GM12878 (cell line): ENCODE measurements around the gene C5. TPM values are rescaled to one million over a fixed set of nuclear protein-coding genes. Genes with fewer than 3 reads are reported as not detected.

Experiments
- ASH2L ChIP-seq: fragments of 300-600, 200-600 bp; sonication (generic); IDR thresholded peaks from 2 replicates; pipeline ENCODE4 v1.6.1; 2017; ENCODE audit warnings: low read depth, mild to moderate bottlenecking, borderline replicate concordance
- BACH1 ChIP-seq: fragments of 450-650 bp; IDR thresholded peaks from 2 replicates; pipeline ENCODE4 v1.6.1; 2017; ENCODE audit warnings: mild to moderate bottlenecking, borderline replicate concordance
- BHLHE40 ChIP-seq, 2 experiments: fragments of 450-650 bp in 1 of 2; IDR thresholded peaks; 2 replicates each; pipeline ENCODE4 v1.6.1; 2011 to 2017; ENCODE audit warnings: low read depth in 2 of 2, borderline replicate concordance in 1 of 2, improper control_type of control experiment in 1 of 2, low read length in 1 of 2, mild to moderate bottlenecking in 1 of 2
- EGR1 ChIP-seq, 2 experiments: IDR thresholded peaks; 1 replicate in 1 of 2; 2 replicates in 1 of 2; pipeline ENCODE4 v1.6.1; 2011 to 2012; ENCODE audit warnings: low read depth in 2 of 2, low read length in 2 of 2, borderline replicate concordance in 1 of 2, mild to moderate bottlenecking in 1 of 2, moderate library complexity in 1 of 2
- FOXK2 ChIP-seq: fragments of 450-650 bp; IDR thresholded peaks from 2 replicates; pipeline ENCODE4 v1.6.1; 2017; ENCODE audit warnings: mild to moderate bottlenecking, moderate library complexity
- HCFC1 ChIP-seq: fragments of 150-350 bp; IDR thresholded peaks from 2 replicates; pipeline ENCODE4 v1.6.1; 2014; ENCODE audit warnings: low read length
- IKZF1 ChIP-seq: fragments of 450-650 bp; conservative IDR thresholded peaks from 2 replicates; pipeline ENCODE4 v1.6.1; 2017; ENCODE audit warnings: antibody characterized with exemption, mild to moderate bottlenecking
- MEF2B ChIP-seq: fragments of 450-650 bp; IDR thresholded peaks from 2 replicates; pipeline ENCODE4 v1.6.1; 2018; ENCODE audit warnings: mild to moderate bottlenecking, moderate library complexity; ENCODE audit not compliant: partially characterized antibody, poor library complexity, severe bottlenecking
- MTA3 ChIP-seq: IDR thresholded peaks from 2 replicates; pipeline ENCODE4 v1.6.1; 2012; ENCODE audit warnings: low read length, inconsistent platforms, borderline replicate concordance
- MYC ChIP-seq: IDR thresholded peaks from 2 replicates; pipeline ENCODE4 v1.6.1; 2011; ENCODE audit warnings: mild to moderate bottlenecking, low read length, moderate library complexity, inconsistent platforms; ENCODE audit not compliant: insufficient read depth, insufficient replicate concordance, insufficient read length, severe bottlenecking
- NFYA ChIP-seq: IDR thresholded peaks from 2 replicates; pipeline ENCODE4 v1.6.1; 2011; ENCODE audit warnings: low read depth, mild to moderate bottlenecking, low read length, improper control_type of control experiment, borderline replicate concordance
- SMARCA5 ChIP-seq: fragments of 450-650 bp; IDR thresholded peaks from 2 replicates; pipeline ENCODE4 v1.6.1; 2017; ENCODE audit warnings: mild to moderate bottlenecking
- SUZ12 ChIP-seq: fragments of 200-600 bp; sonication (generic); IDR thresholded peaks from one replicate; pipeline ENCODE4 v1.6.1; 2018; ENCODE audit warnings: antibody characterized with exemption, mild to moderate bottlenecking; ENCODE audit not compliant: unreplicated experiment
- ZBED1 ChIP-seq: IDR thresholded peaks from 2 replicates; pipeline ENCODE4 v1.6.1; 2016; ENCODE audit warnings: borderline replicate concordance
- ZNF274 ChIP-seq: IDR thresholded peaks from one replicate; pipeline ENCODE4 v1.8.0; 2011; ENCODE audit not compliant: insufficient read length, insufficient read depth
- polyA plus RNA-seq, 11 experiments: library from polyadenylated mRNA; depleted of rRNA in 4 of 11; unstranded in 6 of 11; stranded (reverse) in 5 of 11; fragments of >200 nt; fragmentation: Nextera tagmentation in 4 of 11; fragmentation: Illumina TruSeq in 1 of 11; extraction: Ambion mirVana in 4 of 11; extraction: Trizol in 1 of 11; gene quantifications; 1 replicate in 1 of 11; 2 replicates in 10 of 11; pipeline versions ENCODE4 v1.2.1 to v1.2.3, GENCODE V29; 2011 to 2016; ENCODE audit warnings: inconsistent platforms in 2 of 11, missing spikeins in 2 of 11, low read depth in 1 of 11
- total RNA-seq, 4 experiments: library from RNA; depleted of rRNA in 3 of 4; stranded (reverse); fragments of >200 nt in 3 of 4; fragmentation: Illumina TruSeq in 1 of 4; extraction: Trizol in 1 of 4; gene quantifications; 2 replicates each; pipeline versions ENCODE4 v1.2.1 to v1.2.3, GENCODE V29; 2013 to 2021
- TF ChIP-seq, protein P1 (sequence below): IDR thresholded peaks from 2 replicates; pipeline ENCODE4 v1.6.1; 2012; ENCODE audit warnings: low read depth, low read length, improper control_type of control experiment
- TF ChIP-seq, protein P2 (sequence below): fragments of 450-650 bp; IDR thresholded peaks from 2 replicates; pipeline ENCODE4 v1.6.1; 2017; ENCODE audit warnings: mild to moderate bottlenecking, low read depth, inconsistent platforms; ENCODE audit not compliant: poor library complexity, severe bottlenecking
- TF ChIP-seq, protein P3 (sequence below): fragments of 450-650 bp; IDR thresholded peaks from 2 replicates; pipeline ENCODE4 v1.6.1; 2017; ENCODE audit warnings: mild to moderate bottlenecking, moderate library complexity
- TF ChIP-seq, protein P4 (sequence below): IDR thresholded peaks from 2 replicates; pipeline ENCODE4 v1.6.1; 2012; ENCODE audit warnings: low read depth, low read length, improper control_type of control experiment

The C5 gene
- total and polyA plus RNA-seq, 10 of the 15 experiments (the other 5 are each of a cell fraction or from before 2014, with no cell fraction given) = 0.39 to 2.2 (median 1.2) TPM

DNA sequence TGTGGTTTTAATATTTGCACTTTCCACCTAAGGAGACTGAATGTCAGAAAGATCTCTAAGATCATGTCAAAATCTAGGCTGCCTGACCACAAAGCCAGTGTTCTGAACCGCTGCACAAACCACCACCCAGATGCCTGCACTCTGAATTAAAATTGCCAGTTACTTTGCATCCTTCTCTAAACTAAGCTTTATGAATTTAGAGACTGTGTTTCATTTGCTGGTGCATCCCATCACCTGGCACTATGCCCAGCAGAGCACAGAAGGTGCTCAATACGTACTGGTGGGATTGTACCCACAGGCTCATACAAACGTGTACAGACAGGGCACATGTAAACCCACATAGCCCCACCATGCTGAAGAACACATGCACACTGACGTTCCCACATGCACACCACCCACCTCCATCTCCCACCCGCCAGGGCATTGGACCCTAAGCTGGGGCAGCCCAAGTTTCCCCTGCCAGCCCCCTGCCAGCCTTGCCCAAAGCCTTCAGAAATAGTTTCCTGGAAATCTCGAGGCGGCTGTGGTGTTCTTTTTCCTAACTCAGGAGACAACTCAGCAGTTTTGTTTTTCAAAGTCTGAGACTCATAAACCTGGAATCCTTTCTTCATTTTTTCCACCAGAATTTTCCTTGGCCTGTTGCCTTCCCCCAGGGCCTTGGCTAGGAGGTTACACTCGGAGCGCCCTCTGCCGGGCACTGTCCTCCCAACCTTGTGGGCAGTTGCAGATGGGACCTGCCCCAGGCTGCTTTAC, 113.9 kb downstream of the C5 start (continued):
- no peak for TF ChIP-seq ZNF274
- no peak; the same call in 1 of the 2 replicates for TF ChIP-seq SMARCA5
- peak; percentile 72 for TF ChIP-seq IKZF1
- TF ChIP-seq ZBED1 = no peak
- no peak for TF ChIP-seq BACH1
- TF ChIP-seq, protein P1, sequence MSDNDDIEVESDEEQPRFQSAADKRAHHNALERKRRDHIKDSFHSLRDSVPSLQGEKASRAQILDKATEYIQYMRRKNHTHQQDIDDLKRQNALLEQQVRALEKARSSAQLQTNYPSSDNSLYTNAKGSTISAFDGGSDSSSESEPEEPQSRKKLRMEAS = peak; percentile 45; the same call in 1 of the 2 replicates
- TF ChIP-seq BHLHE40 (IDR thresholded peaks at IDR 0.05; ENCODE audit: borderline replicate concordance in 1 of 2, low read depth in 2 of 2, low read length in 1 of 2) = 0 out of 4 replicates have a peak, but pooled peaks of 1 of the 2 experiments have one; percentile 9
- TF ChIP-seq, protein P2, sequence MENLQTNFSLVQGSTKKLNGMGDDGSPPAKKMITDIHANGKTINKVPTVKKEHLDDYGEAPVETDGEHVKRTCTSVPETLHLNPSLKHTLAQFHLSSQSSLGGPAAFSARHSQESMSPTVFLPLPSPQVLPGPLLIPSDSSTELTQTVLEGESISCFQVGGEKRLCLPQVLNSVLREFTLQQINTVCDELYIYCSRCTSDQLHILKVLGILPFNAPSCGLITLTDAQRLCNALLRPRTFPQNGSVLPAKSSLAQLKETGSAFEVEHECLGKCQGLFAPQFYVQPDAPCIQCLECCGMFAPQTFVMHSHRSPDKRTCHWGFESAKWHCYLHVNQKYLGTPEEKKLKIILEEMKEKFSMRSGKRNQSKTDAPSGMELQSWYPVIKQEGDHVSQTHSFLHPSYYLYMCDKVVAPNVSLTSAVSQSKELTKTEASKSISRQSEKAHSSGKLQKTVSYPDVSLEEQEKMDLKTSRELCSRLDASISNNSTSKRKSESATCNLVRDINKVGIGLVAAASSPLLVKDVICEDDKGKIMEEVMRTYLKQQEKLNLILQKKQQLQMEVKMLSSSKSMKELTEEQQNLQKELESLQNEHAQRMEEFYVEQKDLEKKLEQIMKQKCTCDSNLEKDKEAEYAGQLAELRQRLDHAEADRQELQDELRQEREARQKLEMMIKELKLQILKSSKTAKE = peak; percentile 55
- TF ChIP-seq, protein P3, sequence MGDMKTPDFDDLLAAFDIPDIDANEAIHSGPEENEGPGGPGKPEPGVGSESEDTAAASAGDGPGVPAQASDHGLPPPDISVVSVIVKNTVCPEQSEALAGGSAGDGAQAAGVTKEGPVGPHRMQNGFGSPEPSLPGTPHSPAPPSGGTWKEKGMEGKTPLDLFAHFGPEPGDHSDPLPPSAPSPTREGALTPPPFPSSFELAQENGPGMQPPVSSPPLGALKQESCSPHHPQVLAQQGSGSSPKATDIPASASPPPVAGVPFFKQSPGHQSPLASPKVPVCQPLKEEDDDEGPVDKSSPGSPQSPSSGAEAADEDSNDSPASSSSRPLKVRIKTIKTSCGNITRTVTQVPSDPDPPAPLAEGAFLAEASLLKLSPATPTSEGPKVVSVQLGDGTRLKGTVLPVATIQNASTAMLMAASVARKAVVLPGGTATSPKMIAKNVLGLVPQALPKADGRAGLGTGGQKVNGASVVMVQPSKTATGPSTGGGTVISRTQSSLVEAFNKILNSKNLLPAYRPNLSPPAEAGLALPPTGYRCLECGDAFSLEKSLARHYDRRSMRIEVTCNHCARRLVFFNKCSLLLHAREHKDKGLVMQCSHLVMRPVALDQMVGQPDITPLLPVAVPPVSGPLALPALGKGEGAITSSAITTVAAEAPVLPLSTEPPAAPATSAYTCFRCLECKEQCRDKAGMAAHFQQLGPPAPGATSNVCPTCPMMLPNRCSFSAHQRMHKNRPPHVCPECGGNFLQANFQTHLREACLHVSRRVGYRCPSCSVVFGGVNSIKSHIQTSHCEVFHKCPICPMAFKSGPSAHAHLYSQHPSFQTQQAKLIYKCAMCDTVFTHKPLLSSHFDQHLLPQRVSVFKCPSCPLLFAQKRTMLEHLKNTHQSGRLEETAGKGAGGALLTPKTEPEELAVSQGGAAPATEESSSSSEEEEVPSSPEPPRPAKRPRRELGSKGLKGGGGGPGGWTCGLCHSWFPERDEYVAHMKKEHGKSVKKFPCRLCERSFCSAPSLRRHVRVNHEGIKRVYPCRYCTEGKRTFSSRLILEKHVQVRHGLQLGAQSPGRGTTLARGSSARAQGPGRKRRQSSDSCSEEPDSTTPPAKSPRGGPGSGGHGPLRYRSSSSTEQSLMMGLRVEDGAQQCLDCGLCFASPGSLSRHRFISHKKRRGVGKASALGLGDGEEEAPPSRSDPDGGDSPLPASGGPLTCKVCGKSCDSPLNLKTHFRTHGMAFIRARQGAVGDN = no peak
- no peak for TF ChIP-seq SUZ12
- TF ChIP-seq, protein P4, sequence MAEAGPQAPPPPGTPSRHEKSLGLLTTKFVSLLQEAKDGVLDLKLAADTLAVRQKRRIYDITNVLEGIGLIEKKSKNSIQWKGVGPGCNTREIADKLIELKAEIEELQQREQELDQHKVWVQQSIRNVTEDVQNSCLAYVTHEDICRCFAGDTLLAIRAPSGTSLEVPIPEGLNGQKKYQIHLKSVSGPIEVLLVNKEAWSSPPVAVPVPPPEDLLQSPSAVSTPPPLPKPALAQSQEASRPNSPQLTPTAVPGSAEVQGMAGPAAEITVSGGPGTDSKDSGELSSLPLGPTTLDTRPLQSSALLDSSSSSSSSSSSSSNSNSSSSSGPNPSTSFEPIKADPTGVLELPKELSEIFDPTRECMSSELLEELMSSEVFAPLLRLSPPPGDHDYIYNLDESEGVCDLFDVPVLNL = no peak; the same call in 1 of the 2 replicates
- TF ChIP-seq ASH2L = no peak
- no peak for TF ChIP-seq MYC
- TF ChIP-seq FOXK2 = no peak
- TF ChIP-seq MTA3 = no peak
- no peak for TF ChIP-seq NFYA
- TF ChIP-seq HCFC1 = no peak
- no peak for TF ChIP-seq EGR1 (IDR thresholded peaks at IDR 0.05; ENCODE audit: borderline replicate concordance in 1 of 2, low read depth in 2 of 2, low read length in 2 of 2)
- TF ChIP-seq MEF2B = no peak
